Heart right ventricle (tissue), 16 donors: ENCODE results near the gene LYPD6B. TPM values are rescaled to one million over a fixed set of nuclear protein-coding genes. Genes with fewer than 3 reads are reported as not detected.

Source experiments
- ATAC-seq, 8 donors: fragments of 200-7000 bp; cut with Tn5 transposase; one replicate each; pipeline ENCODE4 v1.9.1; 2020; ENCODE audit warnings: mild to moderate bottlenecking in 8 of 8, moderate library complexity in 8 of 8, moderate number of reproducible peaks in 1 of 8
- DNase-seq, 2 donors: peaks; one replicate each; pipeline ENCODE4 v3.0.0-alpha.2; 2020
- H3K27ac ChIP-seq, 10 donors: fragments of 200-600 bp; sonication (generic) in 2 of 10; one replicate each; pipeline versions ENCODE4 v1.5.0 to v1.8.0; 2020 to 2022; ENCODE audit warnings: mild to moderate bottlenecking in 3 of 10
- H3K27me3 ChIP-seq, 7 donors: fragments of 200-600 bp; one replicate each; pipeline ENCODE4 v1.8.0; 2021 to 2022; ENCODE audit warnings: mild to moderate bottlenecking in 2 of 7
- H3K36me3 ChIP-seq, 9 donors: fragments of 200-600 bp; sonication (generic) in 1 of 9; one replicate each; pipeline versions ENCODE4 v1.5.0 to v1.8.0; 2020 to 2022; ENCODE audit warnings: mild to moderate bottlenecking in 2 of 9
- H3K4me1 ChIP-seq, 9 donors: fragments of 200-600 bp; sonication (generic) in 1 of 9; one replicate each; pipeline versions ENCODE4 v1.5.0 to v1.8.0; 2020 to 2022; ENCODE audit warnings: mild to moderate bottlenecking in 4 of 9
- H3K4me3 ChIP-seq, 10 donors: fragments of 200-600 bp; sonication (generic) in 2 of 10; one replicate each; pipeline versions ENCODE4 v1.5.0 to v1.8.0; 2020 to 2022; ENCODE audit warnings: mild to moderate bottlenecking in 7 of 10, moderate library complexity in 2 of 10
- H3K9me3 ChIP-seq, 11 donors: fragments of 200-600 bp in 10 of 11; sonication (generic) in 2 of 11; one replicate each; pipeline versions ENCODE4 v1.5.0 to v1.8.0; 2013 to 2022; ENCODE audit warnings: mild to moderate bottlenecking in 2 of 11, control low read depth in 1 of 11, moderate library complexity in 1 of 11
- WGBS, 2 donors: extraction: QIAGEN DNeasy Blood & Tissue Kit; methylation state at CpG; one replicate each; pipeline ENCODE4 v1.1.7; 2013; ENCODE audit warnings: inconsistent platforms in 1 of 2; 5-methylcytosine and 5-hydroxymethylcytosine counted together
- intact Hi-C, 10 donors: fragments of 100-400 bp; cut with DNase I; formaldehyde crosslinking; loops; one replicate each; pipeline versions ENCODE4 v1.11.1 to v1.14.2; 2022
- polyA plus RNA-seq, 2 donors: library from polyadenylated mRNA; stranded (reverse); fragments of 200-250 nt; gene quantifications; one replicate each; pipeline ENCODE4 v1.2.3, GENCODE V29; 2013
- total RNA-seq, 10 donors: library from RNA; stranded (reverse); fragmentation: NEBNext Ultra II Directional in 3 of 10; extraction: Animal tissue kit (Norgen Biotek cat#: 25700) in 3 of 10; gene quantifications; one replicate each; pipeline versions ENCODE4 v1.2.1 to v1.2.4, GENCODE V29; 2021 to 2023
- TF ChIP-seq, protein P1 (sequence below), 9 donors: fragments of 200-600 bp; sonication (generic) in 2 of 9; IDR thresholded peaks; one replicate each; pipeline versions ENCODE4 v1.5.0 to v1.8.0; 2021 to 2022; ENCODE audit warnings: antibody characterized with exemption in 9 of 9, mild to moderate bottlenecking in 5 of 9, moderate library complexity in 1 of 9
- donor health status: Arrhythmogenic right ventricular cardiomyopathy.
- donor health status: ischemic (EF 13 %, LVEDD 7.1; RV severe dilation, severe dysfunction).
- donor health status: healthy with polysubstance abuse.
- donor health status: DM: no; HTN: yes; CAD: no.
- donor health status: DM: no; HTN: no; CAD: no.
- donor health status: ischemic (EF 25% LVEDD 6.9; RV normal size, moderate dysfunction).
- donor health status: ischemic (EF 25% LVEDD 5.7; RV mildly dilated, moderate dysfunction).
- donor health status: healthy.
- donor health status: DM: yes; HTN: yes; CAD: no.
- donor health status: Ischemic cardiomyopathy.
- donor health status: ischemic (EF 35%, LVEDD 5.7; RV mildly dilated, moderate dysfunction).
- donor health status: nonischemic (EF 11% LVEDD 7.7; RV severe dilation, severe dysfunction).
- donor health status: DM: yes; HTN: yes; CAD: no.
- donor health status: PGD.
- donor health status: ischemic (EF 29% LVEDD 5.4; RV normal size, mild dysfunction).
- donor health status: nonischemic (EF 23%, LVEDD 6.1; RV moderate dilation, normal function).

Gene LYPD6B
- total and polyA plus RNA-seq, 12 donors, result 0.21 TPM; not detected in 11

DNA sequence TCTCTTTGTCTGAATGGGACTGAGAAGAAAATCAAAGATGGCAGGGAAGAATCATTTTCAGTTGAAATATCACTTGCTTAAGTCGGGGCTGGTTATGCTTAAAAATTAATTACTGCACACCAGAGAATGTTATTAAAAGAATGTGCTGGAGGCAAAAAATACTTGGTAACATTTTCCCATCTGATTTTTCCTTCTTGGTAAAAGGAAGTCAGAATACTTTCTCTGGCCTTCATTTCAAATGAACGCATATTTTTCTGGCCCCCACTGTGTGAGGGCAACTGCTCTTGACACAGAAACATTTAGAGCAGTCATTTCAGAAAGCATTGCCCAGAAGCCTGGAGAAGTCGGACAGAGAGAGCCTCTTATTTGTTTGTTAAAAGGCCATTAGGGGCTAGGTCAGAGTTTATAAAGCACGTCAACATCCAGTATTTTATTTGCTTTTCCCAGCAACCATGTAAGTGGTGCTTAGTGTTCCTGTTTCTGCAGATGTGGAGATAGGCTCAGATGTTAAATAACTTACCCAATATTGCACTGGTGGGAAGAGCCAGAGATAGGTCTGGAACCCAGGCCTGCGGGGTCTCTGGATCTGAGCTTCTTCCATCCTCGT lies 32.9 kb upstream of the LYPD6B start:
- no peak for DNase-seq
- WGBS, 2 donors, result 86 to 88% methylated on average over 6 of the region's 6 CpGs

DNA sequence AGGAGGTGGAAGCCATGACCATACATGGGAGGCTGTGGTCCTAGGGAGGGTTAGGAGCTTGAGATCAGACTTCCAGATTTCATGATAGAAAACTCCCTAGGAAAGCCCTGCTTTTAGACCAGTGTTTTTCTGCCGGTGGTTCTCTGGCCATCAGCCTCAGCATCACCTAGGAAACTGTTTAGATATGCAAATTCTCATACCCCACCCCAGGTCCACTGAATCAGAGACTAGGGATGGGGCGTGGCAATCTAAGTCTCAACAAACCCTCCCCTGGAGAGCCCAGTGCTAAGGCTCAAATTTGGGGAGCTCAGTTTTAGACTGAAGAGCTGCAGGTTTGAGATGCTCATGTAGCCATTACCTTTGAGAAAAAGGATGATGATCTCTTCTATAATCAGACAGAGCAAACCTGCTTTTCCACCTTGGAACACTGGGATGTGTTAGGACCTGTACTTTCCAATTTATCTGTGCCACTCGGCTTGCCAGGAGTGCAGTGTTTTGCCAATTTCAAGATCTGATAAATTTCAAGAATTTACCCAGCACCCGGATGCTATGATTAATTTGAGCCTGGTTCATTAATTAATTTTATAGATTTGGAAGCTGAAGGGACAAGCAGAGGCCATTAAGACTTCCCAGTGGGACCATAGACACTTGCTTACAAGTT lies 31.5 kb upstream of the LYPD6B start:
- TF ChIP-seq, protein P1, sequence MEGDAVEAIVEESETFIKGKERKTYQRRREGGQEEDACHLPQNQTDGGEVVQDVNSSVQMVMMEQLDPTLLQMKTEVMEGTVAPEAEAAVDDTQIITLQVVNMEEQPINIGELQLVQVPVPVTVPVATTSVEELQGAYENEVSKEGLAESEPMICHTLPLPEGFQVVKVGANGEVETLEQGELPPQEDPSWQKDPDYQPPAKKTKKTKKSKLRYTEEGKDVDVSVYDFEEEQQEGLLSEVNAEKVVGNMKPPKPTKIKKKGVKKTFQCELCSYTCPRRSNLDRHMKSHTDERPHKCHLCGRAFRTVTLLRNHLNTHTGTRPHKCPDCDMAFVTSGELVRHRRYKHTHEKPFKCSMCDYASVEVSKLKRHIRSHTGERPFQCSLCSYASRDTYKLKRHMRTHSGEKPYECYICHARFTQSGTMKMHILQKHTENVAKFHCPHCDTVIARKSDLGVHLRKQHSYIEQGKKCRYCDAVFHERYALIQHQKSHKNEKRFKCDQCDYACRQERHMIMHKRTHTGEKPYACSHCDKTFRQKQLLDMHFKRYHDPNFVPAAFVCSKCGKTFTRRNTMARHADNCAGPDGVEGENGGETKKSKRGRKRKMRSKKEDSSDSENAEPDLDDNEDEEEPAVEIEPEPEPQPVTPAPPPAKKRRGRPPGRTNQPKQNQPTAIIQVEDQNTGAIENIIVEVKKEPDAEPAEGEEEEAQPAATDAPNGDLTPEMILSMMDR (IDR thresholded peaks at IDR 0.05), result no peak
- Histone ChIP-seq H3K36me3 (no peaks in the 10 kb centered on the region), H3K9me3 (no peaks in the 10 kb centered on the region), H3K27ac (no peak overlapping the region), H3K4me3 (no peak overlapping the region), H3K27me3 (peaks cover 0 to 10% (median 0%) of the 10 kb centered on the region in 7 donors), H3K4me1 (no peaks in the 10 kb centered on the region)
- no peak for DNase-seq
- WGBS, 2 donors, result 83 to 87% methylated on average over 4 of the region's 4 CpGs
- intact Hi-C loops, result no loop called here
- ATAC-seq, result no peak

More for the DNA sequence above, 32.9 kb upstream of the LYPD6B start:
- H3K36me3 ChIP-seq, result no peaks in the 10 kb centered on the region
- TF ChIP-seq, protein P1 (IDR thresholded peaks at IDR 0.05), result no peak
- no peaks in the 10 kb centered on the region for H3K4me1 ChIP-seq
- H3K27me3 ChIP-seq, result peaks cover 0 to 12% (median 0%) of the 10 kb centered on the region in 7 donors
- no peak overlapping the region for H3K27ac ChIP-seq
- intact Hi-C loops, result no loop called here
- no peak for ATAC-seq
- no peak overlapping the region for H3K4me3 ChIP-seq
- no peaks in the 10 kb centered on the region for H3K9me3 ChIP-seq

GRCh38 chr2:149008381-149008780 lies 30.1 kb upstream of the LYPD6B start:
- intact Hi-C loops, result no loop called here
- ATAC-seq, result no peak
- Histone ChIP-seq H3K4me3 (no peak overlapping the region), H3K27ac (no peak overlapping the region), H3K36me3 (no peaks in the 10 kb centered on the region), H3K9me3 (no peaks in the 10 kb centered on the region), H3K4me1 (no peaks in the 10 kb centered on the region), H3K27me3 (peaks cover 0 to 10% (median 0%) of the 10 kb centered on the region in 7 donors)
- no peak for DNase-seq
- TF ChIP-seq, protein P1 (IDR thresholded peaks at IDR 0.05), result no peak
- 44 to 48% methylated on average over 7 of the region's 7 CpGs for WGBS, 2 donors

DNA sequence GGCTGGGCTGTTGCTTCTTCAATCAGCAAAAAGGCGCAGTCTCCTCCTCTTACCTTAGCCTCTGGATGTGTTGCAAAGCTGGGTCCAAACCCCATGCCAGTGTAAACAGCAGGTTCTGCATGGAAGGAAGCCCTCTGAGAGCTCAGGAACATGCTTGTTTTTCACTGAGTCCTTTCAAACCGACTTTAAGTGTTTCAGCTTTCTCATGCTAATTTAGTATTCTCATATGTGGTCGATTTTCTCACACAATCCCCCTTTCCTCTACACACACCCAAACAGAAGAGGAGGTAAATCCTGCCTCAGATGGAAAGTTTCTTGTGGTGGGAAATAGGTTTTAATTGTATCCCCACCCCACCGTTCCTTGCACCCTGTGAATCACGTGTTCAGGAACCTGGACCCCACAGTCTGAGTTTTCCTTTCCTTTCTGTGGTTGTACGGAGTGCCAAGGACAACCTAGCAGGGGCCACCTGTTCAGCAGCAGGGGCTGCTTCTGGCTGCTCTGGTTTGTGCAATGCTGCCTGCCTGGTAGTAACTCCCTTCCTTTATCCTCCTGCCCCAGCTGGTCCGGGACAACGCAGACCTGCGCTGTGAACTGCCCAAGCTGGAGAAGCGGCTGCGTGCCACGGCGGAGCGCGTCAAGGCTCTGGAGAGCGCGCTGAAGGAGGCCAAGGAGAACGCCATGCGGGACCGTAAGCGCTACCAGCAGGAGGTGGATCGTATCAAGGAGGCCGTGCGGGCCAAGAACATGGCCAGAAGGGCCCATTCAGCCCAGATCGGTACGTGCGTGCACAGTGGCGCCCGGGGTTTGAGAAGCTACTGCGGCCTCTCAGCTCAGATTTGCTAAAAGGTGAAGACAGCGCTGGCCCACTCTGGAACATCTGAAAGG lies 28.7 kb upstream of the LYPD6B start:
- no peaks in the 10 kb centered on the region for H3K4me1 ChIP-seq
- TF ChIP-seq, protein P1 (IDR thresholded peaks at IDR 0.05), result no peak
- 94 to 95% methylated on average over 31 of the region's 31 CpGs for WGBS, 2 donors
- no peaks in the 10 kb centered on the region for H3K9me3 ChIP-seq
- no peak overlapping the region for H3K27ac ChIP-seq
- ATAC-seq (no peak), DNase-seq (no peak)
- peaks cover 0 to 8% (median 0%) of the 10 kb centered on the region in 7 donors for H3K27me3 ChIP-seq
- H3K4me3 ChIP-seq, result no peak overlapping the region
- intact Hi-C loops, result loop anchor here in 5 of 10 donors (10.0 kb wide), 1 partner anchor 305 kb away; no protein-coding TSS in a partner anchor
- no peaks in the 10 kb centered on the region for H3K36me3 ChIP-seq
